NCI-H2081 (cell line): ENCODE data around the gene KDM2A.

Experiments
- DNase-seq, 2 experiments: peaks; one replicate each; lab custom pipeline; 2025; lab: John Stamatoyannopoulos, UW

Gene KDM2A

DNA sequence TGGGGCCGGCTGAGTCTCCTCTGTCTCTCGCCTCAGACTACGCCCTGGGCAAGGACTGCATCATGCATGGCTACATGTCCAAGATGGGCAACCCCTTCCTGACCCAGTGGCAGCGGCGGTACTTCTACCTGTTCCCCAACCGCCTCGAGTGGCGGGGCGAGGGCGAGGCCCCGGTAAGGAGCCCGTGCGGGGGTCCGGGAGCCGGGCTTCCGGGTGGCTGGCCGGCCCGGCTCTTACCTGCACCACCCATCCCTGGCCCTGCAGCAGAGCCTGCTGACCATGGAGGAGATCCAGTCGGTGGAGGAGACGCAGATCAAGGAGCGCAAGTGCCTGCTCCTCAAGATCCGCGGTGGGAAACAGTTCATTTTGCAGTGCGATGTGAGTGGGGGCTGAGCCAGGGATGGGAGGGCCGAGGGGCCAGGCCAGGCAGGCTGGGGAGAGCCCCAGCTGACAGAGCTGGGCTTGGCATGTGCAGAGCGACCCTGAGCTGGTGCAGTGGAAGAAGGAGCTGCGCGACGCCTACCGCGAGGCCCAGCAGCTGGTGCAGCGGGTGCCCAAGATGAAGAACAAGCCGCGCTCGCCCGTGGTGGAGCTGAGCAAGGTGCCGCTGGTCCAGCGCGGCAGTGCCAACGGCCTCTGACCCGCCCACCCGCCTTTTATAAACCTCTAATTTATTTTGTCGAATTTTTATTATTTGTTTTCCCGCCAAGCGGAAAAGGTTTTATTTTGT is 165.9 kb downstream of the KDM2A start:
- no peak for DNase-seq

GRCh38 chr11:67285541-67286498 is 166.8 kb downstream of the KDM2A start:
- no peak for DNase-seq

DNA sequence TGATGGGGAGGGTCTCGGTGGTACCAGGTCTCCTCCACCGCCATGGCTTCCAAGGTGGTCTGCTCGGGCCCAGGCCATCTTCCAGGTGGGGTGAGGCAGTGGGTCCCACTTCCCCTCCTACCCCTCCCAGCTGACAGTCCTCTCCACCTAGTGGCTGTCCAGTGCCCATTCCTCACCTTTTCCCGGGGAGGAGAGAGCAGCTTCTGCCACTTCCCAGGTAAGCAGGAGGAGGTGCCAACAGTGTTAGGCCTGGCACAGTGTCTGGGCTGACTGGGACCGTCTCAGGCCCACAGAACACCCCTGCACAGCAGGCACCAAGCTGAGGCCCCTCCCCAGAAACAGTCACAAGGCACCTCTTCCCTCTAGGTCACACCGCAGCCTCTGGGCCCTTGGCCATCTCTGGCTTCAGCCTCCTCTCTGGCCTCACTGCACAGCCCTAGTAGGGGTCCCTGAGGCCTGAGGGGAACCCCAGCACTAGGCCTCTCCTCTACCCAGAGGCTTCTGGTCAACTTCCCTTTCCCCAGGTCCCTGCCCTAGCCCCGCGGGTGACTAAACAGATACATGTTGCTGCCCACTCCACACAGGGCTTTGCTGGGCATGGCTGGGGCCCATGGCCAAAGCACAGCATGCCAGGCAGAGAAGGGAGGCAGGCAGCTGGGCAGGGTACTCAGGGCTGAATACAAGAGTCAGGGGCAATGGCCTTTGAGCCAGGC is 167.7 kb downstream of the KDM2A start:
- no peak for DNase-seq

DNA sequence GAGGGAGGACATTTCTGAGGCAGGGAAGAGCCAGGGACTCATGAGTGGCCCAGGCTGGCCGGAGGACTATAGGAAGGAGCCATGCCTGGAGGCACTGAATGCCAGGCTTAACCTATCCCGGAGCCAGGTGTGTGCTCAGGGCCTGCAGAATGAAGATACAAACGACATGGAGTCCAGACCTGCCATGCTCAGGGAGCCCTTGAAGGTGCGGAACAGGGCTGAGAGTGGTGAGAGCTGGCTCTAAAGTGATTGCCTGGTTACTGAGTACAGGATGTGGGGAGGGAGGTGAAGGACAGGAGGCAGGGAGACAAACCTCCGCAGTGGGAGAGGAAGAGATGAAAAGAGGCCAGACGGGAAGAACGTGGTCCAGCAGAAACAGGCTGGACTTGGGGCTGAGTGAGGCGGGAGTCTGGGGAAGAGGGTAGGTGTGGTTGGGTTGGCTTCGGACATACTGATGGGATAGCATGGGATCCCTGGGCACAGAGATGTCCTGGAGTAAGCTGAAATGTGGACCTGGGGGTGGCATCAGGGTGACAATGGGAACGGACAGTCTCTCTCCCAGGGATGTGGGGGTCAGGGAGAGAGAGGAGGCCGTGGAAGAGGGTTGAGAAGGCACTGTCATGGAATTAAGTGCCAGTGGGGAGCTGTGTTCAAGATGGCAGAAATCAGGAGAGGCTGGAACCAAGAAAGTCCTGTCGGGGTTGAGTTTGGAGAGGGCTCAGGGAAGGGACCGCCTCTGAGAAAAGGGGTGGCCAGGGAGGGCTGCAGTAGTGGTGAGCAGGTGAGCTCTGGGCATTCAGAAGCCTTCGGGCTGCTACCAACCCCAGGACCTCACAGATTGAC is 168.5 kb downstream of the KDM2A start:
- no peak for DNase-seq

GRCh38 chr11:67288198-67288451 is 169.1 kb downstream of the KDM2A start:
- no peak for DNase-seq

GRCh38 chr11:67288452-67289225 is 169.6 kb downstream of the KDM2A start:
- peak; percentile 77 to 79 for DNase-seq

DNA sequence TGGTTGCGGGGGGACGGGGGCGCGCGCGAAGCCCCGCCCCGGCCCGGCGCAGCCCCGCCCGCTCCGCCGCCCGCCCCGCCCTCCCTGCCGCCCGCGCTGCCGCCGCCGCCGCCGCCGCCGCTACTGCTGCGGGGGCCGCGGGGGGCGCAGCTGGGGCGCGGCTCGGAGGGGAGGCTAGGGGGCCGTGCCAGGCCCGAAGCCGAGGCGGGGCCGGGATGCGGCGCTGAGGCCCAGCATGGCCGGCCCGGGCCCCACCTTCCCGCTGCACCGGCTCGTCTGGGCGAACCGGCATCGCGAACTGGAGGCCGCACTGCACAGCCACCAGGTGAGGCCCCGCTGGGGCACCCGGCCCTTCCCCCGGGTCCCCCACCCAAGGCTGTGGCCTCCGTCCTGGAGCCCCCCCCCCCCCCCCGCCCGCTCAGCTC is 170.2 kb downstream of the KDM2A start, which contains the start of gene ANKRD13D:
Gene ANKRD13D (plus strand): TSS at position 78 of the 425 bp plus-strand sequence. CDS start 158 bp downstream, at position 236.
- DNase-seq, result peak; percentile 73 to 74

- no peak for DNase-seq
These were observed 170.8 kb downstream of the KDM2A start for GRCh38 chr11:67289651-67290479.

GRCh38 chr11:67290801-67291200 is 171.7 kb downstream of the KDM2A start:
- no peak for DNase-seq

DNA sequence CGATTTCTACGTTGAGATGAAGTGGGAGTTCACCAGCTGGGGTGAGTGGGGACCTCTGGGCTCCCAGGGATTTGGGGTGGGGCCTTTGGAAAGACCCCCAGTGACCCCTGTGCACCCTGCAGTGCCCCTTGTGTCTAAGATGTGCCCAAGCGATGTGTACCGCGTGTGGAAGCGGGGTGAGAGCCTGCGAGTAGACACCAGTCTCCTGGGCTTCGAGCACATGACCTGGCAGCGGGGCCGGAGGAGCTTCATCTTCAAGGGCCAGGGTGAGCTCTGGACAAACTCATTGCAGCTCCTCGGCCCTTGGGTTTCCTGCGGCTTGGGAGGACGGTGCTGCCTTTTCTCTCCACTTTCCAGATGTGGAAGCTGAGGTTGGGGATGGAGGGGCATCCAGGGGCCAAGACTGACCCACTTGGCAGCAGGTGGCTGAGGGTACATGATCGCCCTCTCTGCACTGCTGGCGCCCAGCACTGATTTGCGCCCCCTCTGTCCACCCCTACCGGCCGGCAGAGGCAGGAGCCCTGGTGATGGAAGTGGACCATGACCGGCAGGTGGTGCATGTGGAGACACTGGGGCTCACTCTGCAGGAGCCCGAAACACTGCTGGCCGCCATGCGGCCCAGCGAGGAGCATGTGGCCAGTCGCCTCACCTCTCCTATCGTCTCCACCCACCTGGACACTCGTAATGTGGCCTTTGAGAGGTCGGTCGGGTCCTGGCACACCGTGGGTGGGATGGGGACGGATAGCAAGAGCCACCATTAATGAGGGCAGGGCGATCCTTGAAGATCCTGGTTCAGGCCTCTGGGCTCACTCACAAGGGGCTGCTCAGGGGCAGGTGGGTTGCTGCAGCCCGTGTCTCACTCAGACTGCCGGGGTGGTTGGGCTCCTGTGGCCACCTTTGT is 172.7 kb downstream of the KDM2A start:
- DNase-seq, result no peak

GRCh38 chr11:67292671-67293070 is 173.6 kb downstream of the KDM2A start:
- DNase-seq, result no peak

- DNase-seq, result peak in 1 of 2 experiments; percentile 54
These were observed 174.0 kb downstream of the KDM2A start for GRCh38 chr11:67293090-67293489.

- DNase-seq, result no peak
These were observed 176.8 kb downstream of the KDM2A start for GRCh38 chr11:67295846-67296245.

GRCh38 chr11:67298786-67299185 is 179.7 kb downstream of the KDM2A start:
- no peak for DNase-seq

- DNase-seq, result no peak
These were observed 180.6 kb downstream of the KDM2A start for GRCh38 chr11:67299471-67300191.

DNA sequence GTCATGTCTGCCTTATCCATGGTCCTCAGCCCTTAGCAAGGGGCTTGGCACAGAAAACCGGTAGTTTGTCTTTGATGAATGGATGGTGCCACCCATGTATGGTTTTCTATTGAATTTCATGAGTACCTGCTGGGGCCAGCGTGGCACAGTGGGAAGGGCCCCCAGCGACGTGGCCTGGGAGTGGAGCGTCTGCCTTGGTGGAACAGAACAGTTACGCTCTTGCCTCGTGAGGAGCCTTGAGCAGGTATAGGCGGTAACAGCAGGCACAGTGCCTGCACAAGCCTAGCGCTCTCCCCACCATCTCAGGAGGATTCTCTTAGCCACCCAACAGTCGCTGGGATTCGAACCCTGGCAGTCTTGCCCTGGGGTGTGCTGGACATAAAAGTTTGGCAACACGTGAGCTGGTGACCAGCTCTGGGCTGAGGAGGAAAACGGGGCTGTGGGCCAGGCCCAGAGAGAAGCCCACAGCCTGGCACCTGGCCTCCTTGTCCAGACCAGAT is 181.2 kb downstream of the KDM2A start:
- no peak for DNase-seq

DNA sequence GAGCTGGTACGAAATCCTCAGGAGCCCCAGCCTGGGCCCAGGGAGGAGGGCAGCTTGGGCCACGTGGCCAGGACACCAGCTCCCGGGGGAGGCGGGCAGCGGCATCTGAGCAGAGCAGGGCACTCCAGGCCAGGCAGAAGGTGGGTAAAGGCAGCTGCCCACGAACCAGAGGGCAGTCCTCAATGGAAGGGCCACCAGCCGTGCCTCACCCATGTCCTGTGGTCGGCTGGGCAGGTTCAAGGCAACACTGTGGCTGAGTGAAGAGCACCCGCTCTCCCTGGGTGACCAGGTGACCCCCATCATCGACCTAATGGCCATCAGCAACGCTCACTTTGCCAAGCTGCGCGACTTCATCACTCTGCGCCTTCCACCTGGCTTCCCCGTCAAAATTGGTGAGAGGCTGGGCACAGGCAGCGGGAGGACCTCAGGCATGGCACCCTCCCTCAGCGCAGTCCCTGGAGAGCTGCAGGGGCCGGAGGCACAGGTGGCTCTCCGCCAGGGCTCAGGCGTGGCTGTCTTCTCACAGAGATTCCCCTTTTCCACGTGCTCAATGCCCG is 181.8 kb downstream of the KDM2A start:
- no peak for DNase-seq
